ENCODE results near the gene RINL.
A peak's percentile ranks its signal among the peaks of the same experiment; 100 is the strongest.

RINL gene

DNA sequence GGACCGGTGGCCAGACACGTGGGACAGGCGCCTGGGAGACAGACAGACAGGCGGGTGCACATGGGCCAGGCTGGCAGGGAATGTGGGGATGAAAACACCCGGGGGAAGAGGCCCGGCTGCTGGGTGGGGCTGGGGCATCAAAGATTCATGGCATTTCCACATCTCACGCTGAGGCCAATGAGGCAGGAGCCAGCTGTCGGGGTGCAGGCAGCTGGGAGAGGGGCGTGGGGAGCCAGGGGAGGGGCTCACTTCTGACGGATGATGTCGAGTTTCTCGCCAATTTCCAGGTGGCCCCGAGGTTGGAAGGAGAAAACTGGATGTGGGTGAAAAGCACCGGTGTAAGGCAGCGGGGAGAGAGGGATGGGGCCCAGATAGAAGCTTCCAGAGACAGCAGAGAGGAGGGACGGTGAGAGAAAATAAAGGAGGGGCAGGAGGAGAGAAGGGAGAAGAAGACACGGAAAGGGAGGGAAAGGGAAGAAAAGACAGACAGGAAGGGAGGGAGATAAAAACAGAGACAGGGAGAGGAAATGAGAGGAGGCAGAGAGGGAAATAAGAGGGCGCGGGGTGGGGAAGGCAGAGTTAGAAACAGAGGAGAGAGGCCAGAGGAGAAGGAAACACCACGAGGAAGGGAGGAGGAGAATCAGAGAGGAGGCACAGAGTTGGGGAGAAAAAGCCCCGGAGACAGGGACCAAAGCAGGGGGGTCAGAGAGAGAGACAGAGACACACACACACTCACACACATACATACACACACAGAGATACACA, 41.9 kb upstream of the RINL start:
- DNase-seq (ENCODE audit: low read depth): no peak
- TF ChIP-seq, protein P1, sequence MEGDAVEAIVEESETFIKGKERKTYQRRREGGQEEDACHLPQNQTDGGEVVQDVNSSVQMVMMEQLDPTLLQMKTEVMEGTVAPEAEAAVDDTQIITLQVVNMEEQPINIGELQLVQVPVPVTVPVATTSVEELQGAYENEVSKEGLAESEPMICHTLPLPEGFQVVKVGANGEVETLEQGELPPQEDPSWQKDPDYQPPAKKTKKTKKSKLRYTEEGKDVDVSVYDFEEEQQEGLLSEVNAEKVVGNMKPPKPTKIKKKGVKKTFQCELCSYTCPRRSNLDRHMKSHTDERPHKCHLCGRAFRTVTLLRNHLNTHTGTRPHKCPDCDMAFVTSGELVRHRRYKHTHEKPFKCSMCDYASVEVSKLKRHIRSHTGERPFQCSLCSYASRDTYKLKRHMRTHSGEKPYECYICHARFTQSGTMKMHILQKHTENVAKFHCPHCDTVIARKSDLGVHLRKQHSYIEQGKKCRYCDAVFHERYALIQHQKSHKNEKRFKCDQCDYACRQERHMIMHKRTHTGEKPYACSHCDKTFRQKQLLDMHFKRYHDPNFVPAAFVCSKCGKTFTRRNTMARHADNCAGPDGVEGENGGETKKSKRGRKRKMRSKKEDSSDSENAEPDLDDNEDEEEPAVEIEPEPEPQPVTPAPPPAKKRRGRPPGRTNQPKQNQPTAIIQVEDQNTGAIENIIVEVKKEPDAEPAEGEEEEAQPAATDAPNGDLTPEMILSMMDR (conservative IDR thresholded peaks at IDR 0.05; ENCODE audit: low read depth, low read length): no peak
- no peak overlapping the region for H3K4me3 ChIP-seq (ENCODE audit: low read depth, low read length)

DNA sequence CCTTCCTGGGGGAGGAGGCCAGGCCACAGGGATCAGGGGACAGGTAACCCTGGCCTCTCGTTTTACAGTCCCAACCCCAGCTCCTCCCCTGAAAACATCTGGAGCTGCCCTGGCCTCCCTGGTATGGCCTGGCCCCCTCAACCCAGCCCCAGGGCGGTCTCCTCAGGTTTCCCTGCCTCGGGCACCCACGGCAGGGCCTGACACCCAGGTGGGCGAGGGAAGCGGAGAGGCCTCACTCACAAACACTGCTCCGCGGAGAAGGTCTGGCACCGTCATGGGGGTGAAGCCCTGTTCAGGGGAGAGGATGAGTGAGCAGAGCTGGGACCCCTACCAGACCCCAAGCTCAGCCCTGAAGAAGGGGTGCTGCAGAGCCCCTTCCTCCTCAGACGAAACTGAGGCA, 40.5 kb upstream of the RINL start:
- TF ChIP-seq, protein P1 (conservative IDR thresholded peaks at IDR 0.05; ENCODE audit: low read depth, low read length): no peak
- no peak overlapping the region for H3K4me3 ChIP-seq (ENCODE audit: low read depth, low read length)
- DNase-seq (ENCODE audit: low read depth): no peak

DNA sequence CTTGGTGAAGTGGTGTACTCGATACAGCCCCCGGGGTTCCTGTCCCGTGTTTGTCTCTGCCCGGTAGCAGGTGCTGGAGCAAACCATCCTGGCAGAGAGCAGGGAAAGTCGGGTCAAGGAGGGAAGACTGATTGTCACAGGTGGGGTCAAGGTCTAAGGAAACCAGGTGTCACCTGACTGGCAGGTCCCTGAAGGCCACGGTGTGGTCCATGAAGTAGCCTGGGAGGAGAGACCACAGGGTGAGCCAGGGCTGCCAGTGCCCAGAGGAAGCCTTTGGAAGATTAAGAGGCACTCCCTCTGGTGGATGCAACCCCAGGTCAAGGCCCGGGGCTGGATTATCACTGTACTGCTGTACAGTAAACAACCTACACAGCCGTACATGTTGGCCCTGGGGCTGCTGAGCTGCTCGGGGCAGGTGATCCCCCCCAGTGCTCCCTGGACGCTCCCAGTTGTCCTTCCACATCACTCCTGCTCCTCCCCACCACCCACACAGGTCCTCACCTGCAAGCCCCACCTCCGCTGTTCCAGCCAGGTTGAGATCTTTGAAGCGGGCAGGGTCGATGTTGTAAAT, 39.9 kb upstream of the RINL start:
- TF ChIP-seq, protein P1 (conservative IDR thresholded peaks at IDR 0.05; ENCODE audit: low read depth, low read length): peak; percentile 34
- H3K4me3 ChIP-seq (ENCODE audit: low read depth, low read length): no peak overlapping the region
- DNase-seq (ENCODE audit: low read depth): no peak

DNA sequence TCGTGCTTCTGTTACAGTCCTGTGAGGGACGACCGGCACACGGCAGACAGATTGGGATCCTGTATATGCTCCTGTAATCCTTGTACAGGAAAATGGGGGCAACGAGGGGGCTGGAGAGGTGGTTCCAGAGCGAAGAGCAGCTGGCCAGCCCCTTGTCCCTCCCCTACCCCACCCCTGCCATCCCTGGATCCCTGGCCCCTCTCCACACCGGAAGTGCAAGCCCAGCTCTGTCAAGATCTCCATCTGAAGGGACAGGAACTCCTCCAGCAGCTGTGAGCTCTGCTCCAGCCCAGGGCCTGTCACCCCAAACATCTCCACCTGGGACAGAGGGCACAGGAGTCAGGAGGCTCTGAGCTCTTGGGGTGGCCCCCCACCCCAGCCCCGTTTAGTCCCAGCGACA, 39.4 kb upstream of the RINL start:
- no peak overlapping the region for H3K4me3 ChIP-seq (ENCODE audit: low read depth, low read length)
- no peak for DNase-seq (ENCODE audit: low read depth)
- TF ChIP-seq, protein P1 (conservative IDR thresholded peaks at IDR 0.05; ENCODE audit: low read depth, low read length): no peak

DNA sequence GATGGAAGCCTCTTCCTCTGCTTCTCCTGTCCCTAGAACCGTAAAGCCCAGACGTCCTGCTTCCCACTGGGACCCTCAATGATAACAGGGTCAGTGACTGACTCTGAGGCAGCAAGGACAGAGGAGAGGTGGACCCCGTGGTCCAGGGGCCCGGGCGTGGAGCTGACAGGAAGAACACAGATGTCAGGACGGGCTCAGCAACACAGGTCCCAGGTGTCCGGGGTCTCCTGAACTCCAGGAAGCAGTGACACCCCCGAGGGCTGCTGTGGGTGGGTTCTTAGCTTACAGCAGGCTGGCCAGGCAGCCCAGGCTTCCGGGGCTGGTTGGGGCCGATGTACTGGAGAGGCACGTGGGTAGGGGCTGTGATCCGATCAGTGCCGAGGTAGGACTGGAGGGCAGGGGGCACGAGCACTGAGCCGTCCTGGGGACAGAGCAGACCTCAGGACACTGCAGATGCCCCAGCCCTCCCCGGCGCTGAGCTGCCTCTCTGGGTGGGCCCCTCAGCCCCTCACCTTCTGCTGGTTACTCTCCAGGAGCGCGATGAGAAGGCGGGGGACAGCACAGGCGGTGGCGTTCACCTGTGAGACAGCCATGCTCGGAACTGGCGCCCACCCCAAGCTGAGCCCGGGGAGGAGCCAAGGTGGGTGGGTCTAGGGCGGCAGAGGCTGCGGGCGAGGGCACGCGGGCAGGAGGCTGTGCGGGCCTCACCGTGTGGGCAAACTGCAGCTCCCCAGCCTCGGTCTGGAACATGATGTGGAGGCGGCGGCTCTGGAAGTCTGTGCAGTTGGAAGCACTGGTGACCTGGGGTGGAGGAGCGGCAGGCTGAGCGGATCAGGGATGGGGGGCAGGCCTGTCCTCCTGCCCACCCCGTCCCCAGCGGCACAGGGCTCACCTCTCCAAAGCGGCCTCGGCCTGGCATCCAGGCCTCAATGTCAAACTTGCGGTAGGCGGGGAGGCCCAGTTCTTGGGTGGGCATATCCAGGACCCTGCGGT, 37.5 kb upstream of the RINL start:
- DNase-seq (ENCODE audit: low read depth): no peak
- TF ChIP-seq, protein P1 (conservative IDR thresholded peaks at IDR 0.05; ENCODE audit: low read depth, low read length): no peak

DNA sequence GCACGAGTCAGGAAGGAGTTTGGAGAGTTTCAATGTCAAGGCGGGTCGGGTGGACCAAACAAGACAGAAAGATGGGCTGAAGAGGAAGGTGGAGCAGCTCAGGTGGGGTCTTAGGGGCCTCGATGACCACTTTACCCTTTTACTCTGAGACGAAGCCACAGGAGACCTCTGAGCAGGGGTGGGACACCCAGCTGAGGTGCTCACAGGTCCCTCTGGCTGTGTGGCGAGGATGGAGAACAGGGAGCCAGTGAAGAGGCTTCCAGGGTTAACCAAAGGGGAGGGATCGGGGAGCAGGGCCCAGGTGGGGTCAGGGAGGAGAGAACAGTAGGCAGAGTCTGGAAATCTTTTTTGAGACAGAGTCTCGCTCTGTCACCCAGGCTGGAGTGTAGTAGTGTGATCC, 35.9 kb upstream of the RINL start:
- no peak for DNase-seq (ENCODE audit: low read depth)
- TF ChIP-seq, protein P1 (conservative IDR thresholded peaks at IDR 0.05; ENCODE audit: low read depth, low read length): no peak
- H3K4me3 ChIP-seq (ENCODE audit: low read depth, low read length): no peak overlapping the region

More for the DNA sequence above, 37.5 kb upstream of the RINL start:
- no peak overlapping the region for H3K4me3 ChIP-seq (ENCODE audit: low read depth, low read length)
